ENCODE measurements around the gene SLC39A1. TPM values are rescaled to one million over a fixed set of nuclear protein-coding genes. Genes with fewer than 3 reads are reported as not detected.

Gene SLC39A1
- total RNA-seq, 2 donors from 2014 or later, result 63.2 to 77.6 TPM

DNA sequence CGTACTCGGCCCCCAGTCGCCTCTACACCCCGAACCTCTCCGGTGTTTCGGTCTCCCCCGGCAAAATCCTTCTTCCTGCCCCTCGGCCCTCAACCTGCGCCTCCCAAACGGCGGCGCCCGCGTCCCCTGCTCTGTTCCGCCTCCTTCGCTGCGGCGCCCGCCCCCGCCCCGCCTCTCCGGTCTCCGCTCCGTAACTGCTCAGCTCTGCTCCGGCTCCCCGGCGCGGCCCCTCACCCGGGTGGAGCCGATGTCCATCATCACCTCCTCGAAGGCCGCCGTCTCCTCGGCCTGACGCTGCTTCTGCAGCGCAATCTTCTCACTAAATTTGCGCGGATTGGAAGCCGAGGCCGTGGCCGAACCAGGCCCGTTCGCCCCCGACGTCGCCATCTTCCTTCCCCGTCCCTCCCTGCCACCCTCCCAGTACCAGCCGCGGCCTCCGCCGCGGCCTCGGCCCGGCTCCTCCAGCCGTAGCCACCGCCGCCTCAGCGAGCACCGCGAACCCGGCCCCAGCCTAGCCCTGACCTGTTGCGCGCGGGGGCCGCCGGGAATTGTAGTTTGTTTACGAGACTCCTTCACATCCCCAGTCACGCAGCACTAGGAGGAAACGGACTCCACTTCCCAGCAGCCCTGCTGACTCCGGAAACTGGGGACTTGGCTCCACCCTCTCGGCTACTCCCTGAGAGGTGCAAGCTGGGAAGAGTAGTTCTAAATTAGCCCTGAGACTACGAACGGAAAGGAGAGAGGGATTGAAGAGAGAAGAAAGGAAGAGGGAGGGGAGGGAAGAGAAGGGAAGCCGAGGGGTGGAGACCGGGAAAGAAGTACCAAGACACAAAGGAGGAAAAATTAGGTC is 5.0 kb downstream of the SLC39A1 start, which contains the start of gene CRTC2:
Gene CRTC2 (minus strand): TSS at position 502 of the 850 bp plus-strand sequence. CDS start 115 bp downstream, at position 387.
- ATAC-seq, result peak; percentile 90 to 91
- intact Hi-C loops (cut with DNase I), result no loop called here
- DNase-seq, result peak; percentile 100

DNA sequence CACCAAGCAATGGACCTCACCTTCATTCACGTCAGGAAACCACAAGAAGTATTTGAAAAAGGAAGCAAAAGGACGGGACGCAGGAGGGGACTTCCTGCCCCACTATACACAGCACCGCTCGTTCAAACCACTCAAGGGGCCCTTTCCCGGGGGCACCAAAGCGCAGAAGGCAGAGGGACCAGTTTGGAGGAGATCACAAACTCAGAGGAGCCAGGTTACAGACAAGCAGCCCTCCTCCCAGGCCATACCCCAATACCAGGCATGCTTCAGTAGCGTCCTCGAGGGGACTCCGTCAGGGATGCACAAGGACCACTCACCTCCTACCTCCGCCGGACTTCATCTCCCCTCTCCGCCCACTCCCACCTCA is 5.6 kb downstream of the SLC39A1 start:
- peak; percentile 1 for ATAC-seq
- DNase-seq, result no peak
- intact Hi-C loops (cut with DNase I), result no loop called here

DNA sequence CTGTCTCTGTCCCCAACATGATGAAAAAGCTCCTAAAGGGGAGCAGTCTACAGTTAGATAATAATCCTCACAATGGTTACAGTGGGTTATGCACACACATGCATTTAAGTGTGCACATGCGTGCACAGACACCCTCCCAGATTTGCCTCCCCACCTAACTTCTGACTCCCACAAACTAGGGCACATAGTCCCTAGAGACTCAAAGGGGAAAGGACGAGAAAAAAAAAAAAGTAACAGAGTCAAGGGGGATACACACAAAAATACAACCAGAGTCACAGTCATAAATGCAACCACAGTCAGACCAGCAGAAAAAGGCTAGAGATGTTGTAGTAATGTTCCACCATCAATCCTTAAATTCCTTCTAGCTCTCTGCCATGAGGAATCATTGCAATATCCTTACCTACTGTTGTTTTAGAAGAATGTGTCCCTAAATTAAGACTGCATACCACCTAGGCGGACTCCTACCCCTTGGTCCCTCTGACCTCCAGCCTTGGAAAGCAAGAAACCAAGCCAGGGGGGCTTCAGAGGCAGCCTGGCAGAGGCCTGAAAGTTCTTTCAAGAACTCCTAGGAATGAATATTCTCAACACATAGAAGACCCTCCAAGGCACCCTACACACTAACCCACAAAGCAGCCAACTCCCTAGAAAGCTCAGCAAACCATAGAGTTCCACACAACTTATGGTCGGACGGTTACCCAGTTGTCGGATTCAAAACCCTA is 6.2 kb downstream of the SLC39A1 start:
- intact Hi-C loops (cut with DNase I), result no loop called here

DNA sequence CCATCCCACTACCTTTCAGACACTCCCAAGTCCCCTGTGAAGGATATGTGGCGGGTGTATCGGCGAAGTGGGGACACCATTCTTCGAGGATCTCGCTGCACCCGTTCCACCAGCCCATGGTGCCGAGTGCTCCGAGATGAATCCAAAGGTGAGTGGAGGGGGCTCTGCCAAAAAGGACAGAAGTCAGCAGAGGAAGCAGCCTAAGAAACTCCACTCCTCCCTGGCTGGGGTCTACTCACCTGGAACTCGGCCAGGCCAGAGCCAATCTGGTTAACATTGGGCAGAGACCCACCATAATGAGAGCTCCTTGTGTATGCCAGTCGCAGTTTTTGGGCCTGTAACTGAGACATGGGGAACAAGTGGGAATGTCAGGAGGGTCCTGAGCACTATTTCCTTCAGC is 8.5 kb downstream of the SLC39A1 start:
- DNase-seq (no peak), ATAC-seq (no peak)
- intact Hi-C loops (cut with DNase I), result no loop called here

More for the DNA sequence above, 6.2 kb downstream of the SLC39A1 start:
- DNase-seq, result no peak
- no peak for ATAC-seq

DNA sequence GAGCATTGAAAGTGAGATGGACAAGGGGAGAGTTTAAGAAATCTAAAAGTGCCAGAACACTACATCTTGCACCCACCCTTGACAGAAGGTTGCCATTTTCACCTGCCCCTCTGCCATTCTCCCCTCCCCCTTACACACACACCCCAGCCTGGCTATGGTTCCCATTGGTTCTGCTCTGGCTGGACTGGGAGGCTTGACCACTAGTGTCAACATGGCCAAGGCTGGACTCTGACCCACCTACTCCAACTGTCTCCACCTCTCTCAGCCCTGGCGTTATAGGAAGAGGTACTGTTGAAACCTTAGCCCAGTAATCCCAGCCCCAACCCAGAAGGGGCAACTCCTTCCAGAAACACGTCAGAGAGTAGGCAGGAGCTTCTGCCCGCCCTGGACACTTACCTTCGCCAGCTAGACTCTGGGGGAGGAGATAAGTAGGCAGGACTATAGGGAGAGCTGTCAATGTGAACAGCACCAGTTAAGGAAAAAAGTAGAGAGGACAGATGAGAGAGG is 9.4 kb downstream of the SLC39A1 start:
- ATAC-seq, result no peak
- intact Hi-C loops (cut with DNase I), result no loop called here
- no peak for DNase-seq

GRCh38 chr1:153951801-153952200 is 11.5 kb downstream of the SLC39A1 start:
- DNase-seq (no peak), ATAC-seq (no peak)
- intact Hi-C loops (cut with DNase I), result no loop called here

DNA sequence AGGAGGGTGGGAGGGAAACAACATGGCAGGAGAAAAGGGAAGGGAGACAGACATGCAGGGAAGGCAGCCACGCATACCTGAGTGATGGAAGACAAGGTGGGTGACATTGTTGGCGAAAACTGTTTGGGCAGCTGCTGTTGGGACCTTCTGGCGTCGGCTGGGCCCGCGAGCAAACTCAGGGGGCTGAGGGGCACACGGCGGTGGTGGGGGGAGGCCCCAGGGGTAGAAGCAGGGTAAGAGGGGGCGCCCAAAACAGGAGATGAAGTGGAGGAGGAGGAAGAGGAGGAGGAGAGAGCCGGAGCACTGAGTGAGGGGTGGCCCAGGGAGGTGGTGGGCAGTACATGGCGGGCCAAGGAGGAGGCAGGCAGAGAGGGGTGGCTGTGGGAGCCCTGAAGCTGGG is 12.2 kb downstream of the SLC39A1 start:
- no peak for ATAC-seq
- DNase-seq, result no peak
- intact Hi-C loops (cut with DNase I), result no loop called here

GRCh38 chr1:153946622-153947241 is 16.6 kb downstream of the SLC39A1 start, which contains the start of gene DENND4B:
TSS of gene DENND4B (minus strand) at chr1:153946718. CDS start at chr1:153944374, 2,344 bp downstream.
- intact Hi-C loops (cut with DNase I), result loop anchor here in 1 of 2 donors (10.0 kb wide), 1 partner anchor 152 kb away; no protein-coding TSS in a partner anchor
- ATAC-seq (peak; percentile 83 to 89), DNase-seq (peak; percentile 88)

- peak; percentile 84 to 89 for ATAC-seq
- peak; percentile 92 for DNase-seq
- intact Hi-C loops (cut with DNase I), result loop anchor here in 1 of 2 donors (10.0 kb wide), 1 partner anchor 151 kb away; no protein-coding TSS in a partner anchor
These were observed 17.3 kb downstream of the SLC39A1 start for GRCh38 chr1:153945795-153946621.

GRCh38 chr1:153945131-153945794 is 18.1 kb downstream of the SLC39A1 start:
- DNase-seq (peak; percentile 69), ATAC-seq (peak; percentile 23 to 45)
- intact Hi-C loops (cut with DNase I), result loop anchor here in 1 of 2 donors (10.0 kb wide), 1 partner anchor 150 kb away; no protein-coding TSS in a partner anchor

GRCh38 chr1:153944827-153945117 is 18.6 kb downstream of the SLC39A1 start:
- intact Hi-C loops (cut with DNase I), result loop anchor here in 1 of 2 donors (10.0 kb wide), 1 partner anchor 150 kb away; no protein-coding TSS in a partner anchor
- ATAC-seq, result no peak
- no peak for DNase-seq

GRCh38 chr1:153944005-153944826 is 19.1 kb downstream of the SLC39A1 start:
- DNase-seq (no peak), ATAC-seq (no peak)
- intact Hi-C loops (cut with DNase I), result loop anchor here in 1 of 2 donors (10.0 kb wide), 1 partner anchor 149 kb away; no protein-coding TSS in a partner anchor

DNA sequence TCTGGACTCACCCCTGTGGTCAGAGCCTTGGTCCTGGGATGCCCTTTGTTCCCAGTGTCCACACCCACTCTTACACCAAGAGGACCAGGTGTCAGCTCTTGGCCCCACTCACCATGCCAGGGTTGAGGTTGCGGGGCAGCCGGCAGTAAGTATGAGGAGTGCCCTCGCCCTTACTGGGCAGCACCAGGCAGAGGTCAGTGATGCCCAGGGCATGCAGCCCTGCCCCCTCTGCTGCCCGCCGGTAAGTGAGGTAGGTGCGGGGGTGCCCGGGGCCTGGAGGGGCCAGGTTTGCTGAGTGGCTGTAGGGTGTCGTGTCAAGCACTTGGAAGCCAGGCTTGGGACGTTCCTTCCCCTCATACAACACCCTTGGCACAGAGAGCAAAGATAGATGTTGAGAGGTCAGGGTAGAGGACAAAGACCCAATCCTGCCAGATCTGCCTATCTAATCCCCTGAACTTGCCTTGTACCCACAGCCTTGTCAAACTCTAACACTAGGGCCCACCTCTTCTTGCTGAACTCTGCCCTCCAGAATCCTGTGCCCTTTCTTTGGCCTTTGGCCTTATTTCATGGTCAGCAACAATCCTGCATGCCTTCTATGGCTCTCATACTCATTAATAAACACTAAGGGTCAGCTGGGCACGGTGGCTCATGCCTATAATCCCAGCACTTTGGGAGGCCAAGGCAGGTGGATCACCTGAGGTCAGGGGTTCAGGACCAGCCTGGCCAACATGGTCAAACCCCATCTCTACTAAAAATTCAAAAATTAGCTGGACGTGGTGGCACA is 20.4 kb downstream of the SLC39A1 start:
- DNase-seq (no peak), ATAC-seq (no peak)
- intact Hi-C loops (cut with DNase I), result loop anchor here in 1 of 2 donors (10.0 kb wide), 1 partner anchor 148 kb away; no protein-coding TSS in a partner anchor

- ATAC-seq (no peak), DNase-seq (no peak)
- intact Hi-C loops (cut with DNase I), result loop anchor here in 1 of 2 donors (10.0 kb wide), 1 partner anchor 147 kb away; no protein-coding TSS in a partner anchor
These were observed 21.3 kb downstream of the SLC39A1 start for GRCh38 chr1:153941826-153942725.

DNA sequence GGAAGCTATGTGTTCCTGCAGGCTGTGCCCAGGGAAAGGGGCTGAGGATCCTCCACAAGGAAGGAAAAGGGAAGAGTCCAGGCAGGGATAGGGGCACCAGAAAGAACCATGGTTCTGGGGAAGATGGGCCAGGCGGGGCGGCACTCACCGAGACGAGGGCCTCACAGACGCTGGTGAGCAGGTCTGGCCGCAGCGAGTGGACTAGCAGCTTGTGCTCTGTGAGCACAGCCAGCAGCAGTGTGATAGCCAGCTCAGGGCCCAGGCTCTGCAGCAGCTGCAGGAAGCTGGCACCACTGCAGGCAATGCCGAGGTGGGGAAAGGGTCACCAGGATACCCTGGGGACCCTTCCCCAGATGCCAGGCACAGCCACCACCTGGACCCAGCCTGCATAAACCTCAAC is 22.6 kb downstream of the SLC39A1 start:
- no peak for DNase-seq
- no peak for ATAC-seq
- intact Hi-C loops (cut with DNase I), result loop anchor here in 1 of 2 donors (10.0 kb wide), 1 partner anchor 146 kb away; no protein-coding TSS in a partner anchor

Measured in left cardiac atrium (tissue), 4 donors.